Gastroesophageal sphincter (tissue), 4 donors: ENCODE results near the gene DYNLT4. TPM values are rescaled to one million over a fixed set of nuclear protein-coding genes. Genes with fewer than 3 reads are reported as not detected.

ENCODE experiments used
- ATAC-seq: fragments of 150-250 bp; one replicate; pipeline ENCODE4 v1.9.1; 2016; ENCODE audit warnings: mild to moderate bottlenecking, moderate library complexity
- H3K27ac ChIP-seq, 4 donors: fragments of 200-600 bp; sonication (generic) in 3 of 4; 1 replicate in 3 of 4; 2 replicates in 1 of 4; pipeline ENCODE4 v1.5.1; 2016 to 2019
- H3K27me3 ChIP-seq: fragments of 200-600 bp; sonication (generic); one replicate; pipeline ENCODE4 v1.5.1; 2019
- H3K36me3 ChIP-seq, 2 donors: fragments of 200-600 bp; sonication (generic); one replicate each; pipeline ENCODE4 v1.5.1; 2019; ENCODE audit warnings: control low read depth in 1 of 2
- H3K4me1 ChIP-seq, 3 donors: fragments of 200-600 bp; sonication (generic); 1 replicate in 2 of 3; 2 replicates in 1 of 3; pipeline ENCODE4 v1.5.1; 2016 to 2019; ENCODE audit warnings: control low read depth in 2 of 3
- H3K4me3 ChIP-seq, 2 donors: fragments of 200-600 bp; sonication (generic); one replicate each; pipeline ENCODE4 v1.5.1; 2019; ENCODE audit warnings: mild to moderate bottlenecking in 1 of 2, moderate library complexity in 1 of 2
- H3K9me3 ChIP-seq, 3 donors: fragments of 200-600 bp; sonication (generic); one replicate each; pipeline ENCODE4 v1.5.1; 2017 to 2019; ENCODE audit warnings: control low read depth in 2 of 3
- CTCF ChIP-seq, 4 experiments: fragments of 200-600 bp in 2 of 4; fragments of 450-650 bp in 2 of 4; sonication (generic) in 1 of 4; IDR thresholded peaks; one replicate each; pipeline ENCODE4 v1.5.1; 2017 to 2019; ENCODE audit warnings: antibody characterized with exemption in 4 of 4, mild to moderate bottlenecking in 2 of 4, moderate library complexity in 2 of 4
- EP300 ChIP-seq: sonication (generic); formaldehyde crosslinking; IDR thresholded peaks from one replicate; pipeline ENCODE4 v1.6.1; 2017; ENCODE audit warnings: antibody characterized with exemption, mild to moderate bottlenecking
- POLR2A ChIP-seq, 2 donors: fragments of 450-650 bp; IDR thresholded peaks; one replicate each; pipeline ENCODE4 v1.6.1; 2017; ENCODE audit warnings: antibody characterized with exemption in 2 of 2, mild to moderate bottlenecking in 2 of 2, moderate library complexity in 1 of 2
- POLR2AphosphoS5 ChIP-seq: sonication (generic); formaldehyde crosslinking; IDR thresholded peaks from one replicate; pipeline ENCODE4 v1.6.1; 2017; ENCODE audit warnings: antibody characterized with exemption
- WGBS, 2 donors: methylation state at CpG; one replicate each; pipeline ENCODE4 v1.1.5; 2018; ENCODE audit warnings: low coverage in 1 of 2; 5-methylcytosine and 5-hydroxymethylcytosine counted together
- total RNA-seq, 4 donors: library from RNA; depleted of rRNA; stranded (reverse); fragments of >200 nt; gene quantifications; one replicate each; pipeline ENCODE4 v1.1.0, GENCODE V29; 2016

DYNLT4 gene
- total RNA-seq, 4 donors from 2014 or later = 1.4 TPM; not detected in 3

- WGBS, 2 donors = 87% methylated on average over 6 of the region's 20 CpGs; no CpG with 5 or more reads in 1 of the 2 donors
- Histone ChIP-seq H3K27me3 (no peaks in the 10 kb centered on the region), H3K4me3 (no peak overlapping the region), H3K36me3 (peaks cover 0 to 43% of the 10 kb centered on the region in 2 donors), H3K4me1 (peaks cover 17 to 89% (median 65%) of the 10 kb centered on the region in 3 donors), H3K27ac (peak overlapping the region in 3 of 4 donors; percentile 96 to 99 (median 97)), H3K9me3 (no peaks in the 10 kb centered on the region)
- no peak for ATAC-seq
- TF ChIP-seq POLR2AphosphoS5 (no peak), POLR2A (IDR thresholded peaks at IDR 0.05) (no peak), CTCF (IDR thresholded peaks at IDR 0.05) (no peak), EP300 (no peak)
Measured at GRCh38 chr1:44805311-44806024, 1.7 kb downstream of the DYNLT4 start.

- Histone ChIP-seq H3K4me3 (no peak overlapping the region), H3K4me1 (peaks cover 12 to 78% (median 50%) of the 10 kb centered on the region in 3 donors)
Measured at GRCh38 chr1:44803312-44804095, 3.6 kb downstream of the DYNLT4 start.

DNA sequence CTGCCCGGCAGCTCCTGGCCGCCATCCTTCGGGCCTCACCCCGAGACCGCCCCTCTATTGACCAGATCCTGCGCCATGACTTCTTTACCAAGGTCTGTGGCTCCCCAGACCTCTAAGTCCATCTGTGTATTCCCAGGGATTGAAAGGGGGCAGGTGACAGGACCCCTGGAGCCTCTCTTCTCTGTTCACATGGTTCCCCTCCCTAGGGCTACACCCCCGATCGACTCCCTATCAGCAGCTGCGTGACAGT, 4.2 kb downstream of the DYNLT4 start:
- peaks cover 10 to 73% (median 45%) of the 10 kb centered on the region in 3 donors for H3K4me1 ChIP-seq
- 94% methylated on average over 5 of the region's 9 CpGs; no CpG with 5 or more reads in 1 of the 2 donors for WGBS, 2 donors
- H3K9me3 ChIP-seq = no peaks in the 10 kb centered on the region
- no peak overlapping the region for H3K4me3 ChIP-seq
- peak overlapping the region in 3 of 4 donors; percentile 72 to 96 (median 96) for H3K27ac ChIP-seq
- H3K27me3 ChIP-seq = no peaks in the 10 kb centered on the region
- ATAC-seq = no peak
- no peak for TF ChIP-seq CTCF (IDR thresholded peaks at IDR 0.05)
- TF ChIP-seq EP300 = no peak
- TF ChIP-seq POLR2AphosphoS5 = no peak
- TF ChIP-seq POLR2A (IDR thresholded peaks at IDR 0.05) = no peak
- peaks cover 0 to 43% of the 10 kb centered on the region in 2 donors for H3K36me3 ChIP-seq

More at GRCh38 chr1:44803312-44804095, 3.6 kb downstream of the DYNLT4 start:
- TF ChIP-seq EP300 (no peak), CTCF (IDR thresholded peaks at IDR 0.05) (no peak), POLR2AphosphoS5 (no peak), POLR2A (IDR thresholded peaks at IDR 0.05) (no peak)
- no peaks in the 10 kb centered on the region for H3K9me3 ChIP-seq
- no peak for ATAC-seq
- no peaks in the 10 kb centered on the region for H3K27me3 ChIP-seq
- peak overlapping the region in 3 of 4 donors; percentile 72 to 96 (median 96) for H3K27ac ChIP-seq
- 52 to 95% methylated on average over 3 to 4 of the region's 13 CpGs for WGBS, 2 donors
- peaks cover 0 to 43% of the 10 kb centered on the region in 2 donors for H3K36me3 ChIP-seq

GRCh38 chr1:44802306-44803061, 4.7 kb downstream of the DYNLT4 start:
- peak overlapping the region in 3 of 4 donors; percentile 72 to 96 (median 96) for H3K27ac ChIP-seq
- 80 to 85% methylated on average over 1 to 6 of the region's 13 CpGs for WGBS, 2 donors
- no peaks in the 10 kb centered on the region for H3K27me3 ChIP-seq
- peaks cover 10 to 68% (median 40%) of the 10 kb centered on the region in 3 donors for H3K4me1 ChIP-seq
- peak overlapping the region in 1 of 2 donors; percentile 93 for H3K4me3 ChIP-seq
- no peak for ATAC-seq
- TF ChIP-seq POLR2A (IDR thresholded peaks at IDR 0.05) = no peak
- no peak for TF ChIP-seq POLR2AphosphoS5
- TF ChIP-seq EP300 = no peak
- TF ChIP-seq CTCF (IDR thresholded peaks at IDR 0.05) = no peak
- peaks cover 0 to 43% of the 10 kb centered on the region in 2 donors for H3K36me3 ChIP-seq
- H3K9me3 ChIP-seq = no peaks in the 10 kb centered on the region
